H1 (cell line): ENCODE results near the gene PIAS1. TPM values are rescaled to one million over a fixed set of nuclear protein-coding genes. Genes with fewer than 3 reads are reported as not detected.

Source experiments
- CTCF ChIA-PET: fragments of 300-600 bp; sonication (Branson Sonifier 250); formaldehyde crosslinking; loops from one replicate; lab custom pipeline; 2021; ENCODE audit not compliant: partially characterized antibody; lab: Charles Lee
- POLR2A ChIA-PET: fragments of 300-600 bp; sonication (Branson Sonifier 250); formaldehyde crosslinking; loops from one replicate; lab custom pipeline; 2021; ENCODE audit warnings: inconsistent platforms; ENCODE audit not compliant: partially characterized antibody; lab: Charles Lee
- DNase-seq, 2 experiments: peaks; one replicate each; pipeline versions ENCODE4 v3.0.0 to v3.0.0-alpha.2; 2010 to 2022; ENCODE audit warnings: low spot score in 2 of 2, low read depth in 1 of 2, mixed read lengths in 1 of 2
- FAIRE-seq: peaks from 2 replicates; lab custom pipeline; 2011; peaks lifted over from hg19 to GRCh38; lab: Jason Lieb, UNC
- H2AFZ ChIP-seq: 2 replicates; pipeline ENCODE4 v1.8.1; 2012; ENCODE audit warnings: low read length, inconsistent platforms
- H2AK5ac ChIP-seq: 2 replicates; pipeline ENCODE4 v1.6.1; 2013; ENCODE audit warnings: low read depth, low read length
- H2BK120ac ChIP-seq: replicated peaks from 2 replicates; pipeline ENCODE3; 2013; ENCODE audit warnings: low read depth, low read length, inconsistent platforms
- H2BK12ac ChIP-seq: 2 replicates; pipeline ENCODE4 v1.6.1; 2013; ENCODE audit warnings: low read depth, low read length
- H2BK15ac ChIP-seq: 2 replicates; pipeline ENCODE4 v1.6.1; 2013; ENCODE audit warnings: low read length
- H2BK20ac ChIP-seq: 2 replicates; pipeline ENCODE4 v1.6.1; 2013; ENCODE audit warnings: low read length
- H2BK5ac ChIP-seq: 2 replicates; pipeline ENCODE4 v1.6.1; 2013; ENCODE audit warnings: low read depth, low read length
- H3K14ac ChIP-seq: 2 replicates; pipeline ENCODE4 v1.6.1; 2013; ENCODE audit warnings: inconsistent platforms; ENCODE audit not compliant: insufficient read length
- H3K18ac ChIP-seq: 2 replicates; pipeline ENCODE4 v1.6.1; 2013; ENCODE audit warnings: low read length; ENCODE audit errors: extremely low read depth
- H3K23ac ChIP-seq: 2 replicates; pipeline ENCODE4 v1.6.1; 2013; ENCODE audit warnings: inconsistent platforms; ENCODE audit not compliant: insufficient read length
- H3K23me2 ChIP-seq: 2 replicates; pipeline ENCODE4 v1.6.1; 2013; ENCODE audit warnings: low read depth, low read length
- H3K27ac ChIP-seq: 2 replicates; pipeline ENCODE4 v1.6.1; 2011; ENCODE audit warnings: low read depth, low read length, inconsistent platforms
- H3K27me3 ChIP-seq, 4 experiments: replicated peaks in 1 of 4; 1 replicate in 1 of 4; 2 replicates in 3 of 4; pipeline versions ENCODE4 v1.6.1 to v1.8.1; 2011 to 2013; ENCODE audit warnings: low read length in 3 of 4, mild to moderate bottlenecking in 3 of 4, inconsistent platforms in 2 of 4, mixed read lengths in 2 of 4, moderate library complexity in 1 of 4; ENCODE audit not compliant: control insufficient read depth in 3 of 4, insufficient read depth in 3 of 4; ENCODE audit errors: extremely low read depth in 1 of 4
- H3K36me3 ChIP-seq, 4 experiments: 2 replicates each; pipeline versions ENCODE4 v1.6.1 to v1.8.1; 2011 to 2013; ENCODE audit warnings: mild to moderate bottlenecking in 4 of 4, low read length in 3 of 4, moderate library complexity in 2 of 4, control low read depth in 1 of 4, inconsistent platforms in 1 of 4; ENCODE audit not compliant: insufficient read depth in 4 of 4, control insufficient read depth in 2 of 4
- H3K4ac ChIP-seq: replicated peaks from 2 replicates; pipeline ENCODE3; 2013; ENCODE audit warnings: low read length, low read depth, mixed read lengths, inconsistent platforms; ENCODE audit not compliant: insufficient read length
- H3K4me1 ChIP-seq, 4 experiments: replicated peaks in 1 of 4; 1 replicate in 1 of 4; 2 replicates in 3 of 4; pipeline versions ENCODE4 v1.6.1 to v1.8.1; 2011 to 2013; ENCODE audit warnings: low read length in 3 of 4, inconsistent platforms in 2 of 4, mixed read lengths in 1 of 4; ENCODE audit not compliant: insufficient read depth in 4 of 4, control insufficient read depth in 3 of 4
- H3K4me2 ChIP-seq, 2 experiments: 2 replicates each; pipeline versions ENCODE4 v1.6.1 to v1.8.1; 2011 to 2013; ENCODE audit warnings: low read depth in 2 of 2, low read length in 2 of 2, control low read depth in 1 of 2, inconsistent platforms in 1 of 2, mild to moderate bottlenecking in 1 of 2; ENCODE audit not compliant: insufficient read depth in 1 of 2
- H3K4me3 ChIP-seq, 4 experiments: fragments of 200-600, 300-600 bp in 1 of 4; sonication (generic), shearing (Covaris generic), sonication (Bioruptor Twin) in 1 of 4; 2 replicates each; pipeline versions ENCODE4 v1.5.1 to v1.8.1; 2011 to 2016; ENCODE audit warnings: low read length in 4 of 4, low read depth in 3 of 4, control low read depth in 2 of 4, inconsistent platforms in 2 of 4, mild to moderate bottlenecking in 2 of 4, mixed read lengths in 1 of 4, moderate library complexity in 1 of 4; ENCODE audit not compliant: insufficient read depth in 2 of 4; ENCODE audit errors: extremely low read depth in 1 of 4
- H3K56ac ChIP-seq: replicated peaks from 2 replicates; pipeline ENCODE3; 2013; ENCODE audit warnings: low read depth, mild to moderate bottlenecking, mixed read lengths, low read length, inconsistent platforms; ENCODE audit not compliant: insufficient read length
- H3K79me1 ChIP-seq: 2 replicates; pipeline ENCODE4 v1.6.1; 2013; ENCODE audit warnings: low read depth, low read length, control low read depth
- H3K79me2 ChIP-seq, 2 experiments: 2 replicates each; pipeline versions ENCODE4 v1.6.1 to v1.8.1; 2012 to 2013; ENCODE audit warnings: low read length in 2 of 2, mild to moderate bottlenecking in 2 of 2, inconsistent platforms in 1 of 2; ENCODE audit not compliant: insufficient read depth in 2 of 2, control insufficient read depth in 1 of 2
- H3K9ac ChIP-seq, 4 experiments: replicated peaks in 1 of 4; 1 replicate in 1 of 4; 2 replicates in 3 of 4; pipeline versions ENCODE4 v1.6.1 to v1.8.1; 2011 to 2013; ENCODE audit warnings: low read depth in 3 of 4, low read length in 3 of 4, control low read depth in 2 of 4, mild to moderate bottlenecking in 2 of 4, moderate library complexity in 2 of 4, inconsistent platforms in 1 of 4; ENCODE audit errors: extremely low read depth in 1 of 4
- H3K9me3 ChIP-seq, 2 experiments: 2 replicates each; pipeline versions ENCODE4 v1.6.1 to v1.8.1; 2012 to 2013; ENCODE audit warnings: mild to moderate bottlenecking in 2 of 2, moderate library complexity in 2 of 2, control low read depth in 1 of 2, inconsistent platforms in 1 of 2, low read depth in 1 of 2, low read length in 1 of 2, mixed read lengths in 1 of 2; ENCODE audit not compliant: insufficient read depth in 2 of 2
- H4K20me1 ChIP-seq, 2 experiments: replicated peaks in 1 of 2; 2 replicates each; pipeline versions ENCODE3 to v1.8.1; 2011 to 2013; ENCODE audit warnings: inconsistent platforms in 2 of 2, low read length in 2 of 2, mild to moderate bottlenecking in 1 of 2; ENCODE audit not compliant: insufficient read depth in 2 of 2, control insufficient read depth in 1 of 2
- H4K5ac ChIP-seq: 2 replicates; pipeline ENCODE4 v1.6.1; 2013; ENCODE audit warnings: low read length, low read depth, mixed read lengths, inconsistent platforms; ENCODE audit not compliant: insufficient read length
- H4K8ac ChIP-seq: 2 replicates; pipeline ENCODE4 v1.8.0; 2013; ENCODE audit warnings: mild to moderate bottlenecking, moderate library complexity, low read length, inconsistent platforms; ENCODE audit not compliant: insufficient read depth; ENCODE audit errors: extremely low read depth
- H4K91ac ChIP-seq: replicated peaks from 2 replicates; pipeline ENCODE3; 2013; ENCODE audit warnings: low read length, mixed read lengths, inconsistent platforms; ENCODE audit not compliant: insufficient read length
- BCL11A ChIP-seq, 2 experiments: IDR thresholded peaks; one replicate each; pipeline ENCODE4 v1.6.1; 2011; ENCODE audit warnings: low read depth in 2 of 2, low read length in 2 of 2, mild to moderate bottlenecking in 2 of 2
- CTBP2 ChIP-seq: IDR thresholded peaks from 2 replicates; pipeline ENCODE4 v1.7.0; 2011; ENCODE audit warnings: borderline replicate concordance, mild to moderate bottlenecking, moderate library complexity, mixed read lengths, low read length; ENCODE audit not compliant: insufficient read depth, insufficient read length
- JUN ChIP-seq: IDR thresholded peaks from 2 replicates; pipeline ENCODE4 v1.6.1; 2011; ENCODE audit warnings: low read depth, mild to moderate bottlenecking, improper control_type of control experiment, low read length
- JUND ChIP-seq: IDR thresholded peaks from 2 replicates; pipeline ENCODE4 v1.6.1; 2011; ENCODE audit warnings: mild to moderate bottlenecking, improper control_type of control experiment, low read length
- RBBP5 ChIP-seq: IDR thresholded peaks from 2 replicates; pipeline ENCODE4 v1.7.1; 2012; ENCODE audit warnings: low read depth, mild to moderate bottlenecking, inconsistent platforms, low read length, moderate library complexity, borderline replicate concordance
- WGBS, 2 experiments: shearing (Covaris generic) in 1 of 2; methylation state at CpG; one replicate each; pipeline versions ENCODE4 v1.1.6 to v1.1.7; 2013 to 2015; ENCODE audit warnings: low lambda C conversion rate in 2 of 2, mixed read lengths in 2 of 2, inconsistent platforms in 1 of 2, low coverage in 1 of 2, missing lambda C conversion rate in 1 of 2; ENCODE audit not compliant: insufficient replicate concordance in 2 of 2, insufficient coverage in 1 of 2, insufficient read length in 1 of 2; ENCODE audit errors: extremely low coverage in 1 of 2, missing lambda C conversion rate in 1 of 2; 5-methylcytosine and 5-hydroxymethylcytosine counted together
- polyA plus RNA-seq, 7 experiments: library from polyadenylated mRNA; depleted of rRNA in 3 of 7; stranded (reverse) in 5 of 7; unstranded in 2 of 7; fragments of >200 nt in 5 of 7; fragments of 200-250 nt in 2 of 7; gene quantifications; 1 replicate in 5 of 7; 2 replicates in 1 of 7; 4 replicates in 1 of 7; pipeline versions ENCODE4 v1.2.1 to v1.2.3, GENCODE V29; 2011 to 2013; ENCODE audit warnings: missing spikeins in 2 of 7, mixed read lengths in 2 of 7
- total RNA-seq: library from RNA; stranded (reverse); fragmentation: NEBNext Ultra II Directional; extraction: Animal tissue kit (Norgen Biotek cat#: 25700); gene quantifications from 2 replicates; pipeline ENCODE4 v1.2.1, GENCODE V29; 2021

Gene PIAS1
- total and polyA plus RNA-seq, 2 of the 8 experiments (the other 6 are each of a cell fraction or from before 2014, with no cell fraction given) = 30.8 to 34.5 TPM

GRCh38 chr15:68075764-68076385 lies 21.8 kb downstream of the PIAS1 start:
- Histone ChIP-seq H3K27ac (no peak overlapping the region), H3K9ac (no peak overlapping the region), H2BK120ac (no peak overlapping the region), H3K18ac (no peak overlapping the region), H2BK12ac (no peak overlapping the region), H3K4ac (no peak overlapping the region), H3K79me2 (peaks cover 0 to 90% of the 10 kb centered on the region in 2 experiments; a peak in 3 of 4 replicates), H3K27me3 (no peaks in the 10 kb centered on the region), H3K4me1 (peaks cover 0 to 8% (median 0%) of the 10 kb centered on the region in 4 experiments; a peak in 3 of 7 replicates), H3K9me3 (no peaks in the 10 kb centered on the region), H4K20me1 (peaks cover 3 to 8% of the 10 kb centered on the region in 2 experiments), H3K23ac (no peak overlapping the region), H2AFZ (no peak overlapping the region), H3K23me2 (peaks cover 1% of the 10 kb centered on the region; the same call in 1 of the 2 replicates), H4K5ac (no peak overlapping the region), H4K8ac (no peak overlapping the region), H2AK5ac (no peak overlapping the region), H2BK20ac (no peak overlapping the region), H4K91ac (no peak overlapping the region), H3K4me2 (no peak overlapping the region), H3K4me3 (no peak overlapping the region), H2BK5ac (no peak overlapping the region), H2BK15ac (no peak overlapping the region), H3K56ac (no peak overlapping the region), H3K14ac (no peak overlapping the region), H3K36me3 (no peaks in the 10 kb centered on the region), H3K79me1 (peaks cover 2% of the 10 kb centered on the region; the same call in 1 of the 2 replicates)
- DNase-seq (no peak), FAIRE-seq (no peak)
- TF ChIP-seq BCL11A (IDR thresholded peaks at IDR 0.05; ENCODE audit: low read depth in 2 of 2, low read length in 2 of 2) (no peak), CTBP2 (no peak), RBBP5 (no peak), JUND (no peak), JUN (no peak)
- WGBS, 2 experiments = 91% methylated on average over 18 of the region's 18 CpGs; no CpG with 5 or more reads in 1 of the 2 experiments
- ChIA-PET CTCF (no interaction called here), POLR2A (no interaction called here)
